Activated CD4-positive, alpha-beta T cell treated with anti-CD3 and anti-CD28 coated beads for 36 hours (primary cell): ENCODE data around the gene NPAS3. TPM values are rescaled to one million over a fixed set of nuclear protein-coding genes. Genes with fewer than 3 reads are reported as not detected.

ENCODE experiments used
- ATAC-seq: fragments of 200-7000 bp; cut with Tn5 transposase; one replicate; pipeline ENCODE4 v1.10.0; 2021; ENCODE audit warnings: mild to moderate bottlenecking, moderate library complexity
- CTCF ChIA-PET: fragments of 350-600 bp; sonication (Branson Sonifier 250); formaldehyde crosslinking; loops from one replicate; lab custom pipeline; 2021; ENCODE audit warnings: antibody characterized with exemption; lab: Charles Lee
- POLR2A ChIA-PET: fragments of 350-600 bp; sonication (Branson Sonifier 250); formaldehyde crosslinking; loops from one replicate; lab custom pipeline; 2021; ENCODE audit warnings: antibody characterized with exemption, inconsistent platforms; lab: Charles Lee
- DNase-seq: peaks from one replicate; pipeline ENCODE4 v3.0.0-alpha.2; 2020
- H3K27ac Mint-ChIP-seq: one replicate; pipeline ENCODE4 v1.8.0; 2021; ENCODE audit warnings: mixed read lengths
- H3K27me3 Mint-ChIP-seq: one replicate; pipeline ENCODE4 v1.8.0; 2021; ENCODE audit warnings: mixed read lengths
- H3K36me3 Mint-ChIP-seq: one replicate; pipeline ENCODE4 v1.8.0; 2021; ENCODE audit warnings: low read depth, mixed read lengths
- H3K4me1 Mint-ChIP-seq: one replicate; pipeline ENCODE4 v1.8.0; 2021; ENCODE audit warnings: mixed read lengths
- H3K4me3 Mint-ChIP-seq: one replicate; pipeline ENCODE4 v1.8.0; 2021; ENCODE audit warnings: mild to moderate bottlenecking, moderate library complexity, mixed read lengths
- H3K9me3 Mint-ChIP-seq: one replicate; pipeline ENCODE4 v1.8.0; 2021; ENCODE audit warnings: low read depth, mixed read lengths
- intact Hi-C, 2 experiments: fragments of 100-400 bp; cut with DNase I in 1 of 2; cut with micrococcal nuclease in 1 of 2; formaldehyde crosslinking; loops; one replicate each; pipeline versions ENCODE4 v1.14.2 to v1.15.1; 2022 to 2024; cut with DNase I, micrococcal nuclease
- total RNA-seq, 2 experiments: library from RNA; stranded (reverse); gene quantifications; one replicate each; pipeline ENCODE4 v1.2.3, GENCODE V29; 2021

Gene NPAS3
- total RNA-seq, 2 experiments from 2014 or later, result not detected

DNA sequence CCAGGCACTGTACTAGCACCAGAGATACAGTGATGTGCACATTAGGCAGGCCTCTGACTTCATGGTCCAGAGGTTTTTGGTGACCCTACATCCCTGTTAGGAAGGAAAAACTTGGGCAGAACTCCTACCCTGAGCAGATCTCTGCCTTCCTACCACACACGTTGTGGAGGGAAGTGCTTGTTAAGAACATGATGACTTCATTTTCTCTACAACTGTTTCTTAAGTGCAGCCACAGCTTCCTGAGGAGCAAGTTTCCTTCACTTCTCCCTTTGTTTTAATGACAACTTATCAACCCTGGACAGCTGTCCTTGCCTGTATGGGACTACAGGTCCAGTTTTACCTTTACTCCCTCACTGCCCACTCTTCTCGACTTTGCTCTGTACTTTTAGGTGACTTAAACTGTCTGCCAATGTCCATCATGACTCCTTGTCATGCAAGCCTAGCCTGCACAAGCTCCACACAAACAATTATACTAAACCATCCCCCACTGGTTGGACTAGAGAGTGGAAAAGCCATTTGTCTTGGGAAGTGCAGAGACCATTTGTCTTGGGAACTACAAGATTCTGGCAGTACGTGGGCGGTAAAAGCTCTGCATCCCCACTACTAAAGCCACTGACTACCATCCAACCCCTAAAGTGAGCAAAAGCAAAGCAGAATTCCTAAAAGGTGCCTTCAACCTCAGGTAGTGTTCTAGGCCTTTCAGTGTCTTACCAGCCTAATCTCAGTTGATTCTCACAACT lies 652.4 kb downstream of the NPAS3 start:
- no peak for ATAC-seq
- H3K27me3 Mint-ChIP-seq, result no peaks in the 10 kb centered on the region

DNA sequence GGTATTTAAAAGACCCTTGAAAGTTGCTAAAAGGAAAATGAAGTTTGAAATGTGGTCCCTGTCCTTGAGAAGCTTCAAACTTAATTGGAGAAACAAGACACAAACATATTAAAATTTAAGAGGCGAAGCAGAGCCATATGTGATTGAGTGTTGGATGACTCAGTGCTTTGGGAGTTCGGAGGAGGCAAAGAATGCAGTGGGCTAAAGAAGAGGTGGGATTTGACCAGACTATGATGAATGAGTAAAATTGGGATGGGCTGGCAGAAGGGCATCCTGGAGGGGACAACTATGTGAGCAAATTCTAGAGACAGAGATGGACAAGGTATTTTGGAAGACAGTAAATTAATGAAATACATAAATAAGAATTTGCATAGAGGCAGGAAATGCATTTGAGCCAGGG lies 653.6 kb downstream of the NPAS3 start:
- Mint-ChIP-seq H3K4me3 (no peak overlapping the region), H3K36me3 (no peaks in the 10 kb centered on the region), H3K27ac (no peak overlapping the region), H3K4me1 (no peaks in the 10 kb centered on the region), H3K27me3 (no peaks in the 10 kb centered on the region), H3K9me3 (no peaks in the 10 kb centered on the region)
- DNase-seq (no peak), ATAC-seq (no peak)
- CTCF ChIA-PET, result no interaction called here
- POLR2A ChIA-PET, result no interaction called here
- intact Hi-C loops, result no loop called here

More for the DNA sequence above, 652.4 kb downstream of the NPAS3 start:
- intact Hi-C loops, result no loop called here
- Mint-ChIP-seq H3K4me1 (no peaks in the 10 kb centered on the region), H3K27ac (no peak overlapping the region), H3K36me3 (no peaks in the 10 kb centered on the region), H3K9me3 (no peaks in the 10 kb centered on the region), H3K4me3 (no peak overlapping the region)
- ChIA-PET CTCF (interaction anchor here (0.8 kb wide), 1 partner anchor 62 kb away, joined by 4 read pairs; no protein-coding TSS in a partner anchor), POLR2A (no interaction called here)
- DNase-seq, result no peak

DNA sequence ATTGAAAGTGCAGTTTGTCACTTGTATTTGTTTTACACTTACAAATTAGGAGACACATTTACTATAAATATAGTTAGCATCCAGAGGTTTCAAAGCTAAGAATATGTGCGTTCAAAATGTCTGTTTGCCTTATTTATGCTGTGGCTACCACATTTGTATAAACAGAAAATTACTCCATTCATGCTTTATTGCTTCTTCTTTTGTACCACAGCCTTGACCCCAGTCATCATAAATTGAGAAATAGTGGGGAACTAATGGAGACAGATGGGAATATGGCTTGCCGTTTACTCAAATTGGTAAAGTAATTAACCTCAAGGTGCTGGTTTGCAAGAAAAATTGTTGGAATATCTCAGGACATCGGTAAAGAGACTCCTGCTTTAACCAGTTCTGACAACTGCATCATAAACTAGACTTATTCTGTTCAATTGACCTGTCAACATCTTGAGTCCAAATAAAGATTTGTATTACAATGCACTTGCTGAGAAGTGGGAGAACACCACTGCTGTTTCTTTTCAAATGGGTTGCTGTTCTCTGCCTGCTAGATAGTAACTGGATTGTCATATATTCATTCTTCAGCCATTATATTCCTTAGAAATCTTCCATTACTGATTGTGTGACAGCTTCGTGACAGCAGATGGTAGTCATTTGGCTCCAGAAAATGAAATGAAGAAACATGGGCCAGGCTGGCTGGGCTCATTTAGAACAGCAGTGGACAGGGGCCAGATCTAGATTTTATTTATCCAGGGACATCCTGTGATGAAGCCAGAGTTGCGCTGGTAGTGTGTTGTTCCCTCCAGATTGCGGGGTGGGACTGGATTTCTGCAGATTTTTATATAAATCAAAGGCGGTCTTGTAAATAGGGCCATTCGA lies 657.8 kb downstream of the NPAS3 start:
- no peaks in the 10 kb centered on the region for H3K4me1 Mint-ChIP-seq
- DNase-seq, result no peak

DNA sequence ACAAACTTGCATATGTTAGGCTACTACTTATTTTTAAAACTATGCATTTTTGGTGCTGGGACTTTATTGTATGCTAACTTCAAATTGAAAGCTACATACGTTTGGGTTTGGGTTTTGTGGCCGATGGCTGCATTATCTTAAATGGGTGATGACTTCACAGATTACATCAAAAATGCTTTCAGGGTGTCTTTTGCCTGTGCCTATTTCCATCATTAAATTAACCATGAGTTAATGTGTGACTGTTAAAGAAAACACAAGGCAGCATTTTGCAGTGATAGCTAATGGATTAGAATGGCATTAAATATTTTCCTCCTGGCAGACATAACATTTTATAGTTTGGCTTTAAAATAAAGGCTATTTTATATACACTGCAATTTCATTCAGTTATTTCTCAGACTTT lies 659.9 kb downstream of the NPAS3 start:
- intact Hi-C loops, result no loop called here
- Mint-ChIP-seq H3K9me3 (no peaks in the 10 kb centered on the region), H3K36me3 (no peaks in the 10 kb centered on the region), H3K4me1 (no peaks in the 10 kb centered on the region), H3K4me3 (no peak overlapping the region), H3K27me3 (no peaks in the 10 kb centered on the region), H3K27ac (no peak overlapping the region)
- ATAC-seq (no peak), DNase-seq (no peak)
- CTCF ChIA-PET, result no interaction called here
- POLR2A ChIA-PET, result no interaction called here

More for the DNA sequence above, 657.8 kb downstream of the NPAS3 start:
- intact Hi-C loops, result no loop called here
- H3K36me3 Mint-ChIP-seq, result no peaks in the 10 kb centered on the region
- no peak overlapping the region for H3K4me3 Mint-ChIP-seq
- H3K27me3 Mint-ChIP-seq, result no peaks in the 10 kb centered on the region
- no peak overlapping the region for H3K27ac Mint-ChIP-seq
- ChIA-PET CTCF (no interaction called here), POLR2A (no interaction called here)
- no peaks in the 10 kb centered on the region for H3K9me3 Mint-ChIP-seq
- ATAC-seq, result no peak

DNA sequence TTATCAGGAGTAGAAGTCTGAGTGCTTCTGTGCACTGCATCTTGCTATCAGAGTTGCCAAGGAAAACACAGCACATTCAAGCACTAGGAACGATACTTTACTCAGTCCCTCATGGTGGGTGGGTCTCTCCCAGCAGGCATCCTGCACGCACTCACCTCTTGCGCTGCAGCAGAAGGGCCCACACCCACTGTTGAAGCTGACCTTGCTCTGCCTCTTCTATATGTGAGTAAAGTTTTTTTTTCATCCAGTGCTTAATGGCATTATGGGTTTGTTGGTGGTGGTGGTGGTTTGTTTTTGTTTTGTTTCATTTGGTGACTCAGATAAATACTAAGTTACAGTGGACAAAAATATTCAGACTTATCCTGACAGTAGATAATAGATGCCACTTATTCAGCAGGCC lies 663.7 kb downstream of the NPAS3 start:
- peaks cover 2% of the 10 kb centered on the region for H3K9me3 Mint-ChIP-seq
- ChIA-PET POLR2A (no interaction called here), CTCF (no interaction called here)
- no peaks in the 10 kb centered on the region for H3K4me1 Mint-ChIP-seq
- H3K36me3 Mint-ChIP-seq, result no peaks in the 10 kb centered on the region
- H3K4me3 Mint-ChIP-seq, result no peak overlapping the region
- intact Hi-C loops, result no loop called here
- no peak overlapping the region for H3K27ac Mint-ChIP-seq
- no peaks in the 10 kb centered on the region for H3K27me3 Mint-ChIP-seq
- ATAC-seq (no peak), DNase-seq (no peak)

DNA sequence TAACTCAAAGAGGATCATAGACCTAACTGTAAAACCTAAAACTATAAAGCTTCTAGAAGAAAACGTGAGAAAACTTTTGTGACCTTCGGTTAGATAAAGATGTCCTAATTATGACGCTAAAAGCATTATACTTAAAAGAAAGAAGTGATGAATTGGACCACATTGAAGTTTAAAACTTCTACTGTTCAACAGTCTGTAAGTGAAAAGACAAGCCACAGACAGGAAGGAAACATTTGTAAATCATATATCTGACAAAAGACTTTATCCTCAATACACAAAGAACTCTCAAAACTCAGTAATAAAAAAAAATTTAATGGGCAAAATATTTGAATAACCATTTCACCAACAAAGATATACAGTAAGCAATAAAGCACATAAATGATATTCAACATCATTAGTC lies 667.9 kb downstream of the NPAS3 start:
- Mint-ChIP-seq H3K9me3 (peaks cover 2% of the 10 kb centered on the region), H3K27me3 (no peaks in the 10 kb centered on the region), H3K27ac (no peak overlapping the region), H3K4me3 (no peak overlapping the region), H3K36me3 (no peaks in the 10 kb centered on the region), H3K4me1 (no peaks in the 10 kb centered on the region)
- CTCF ChIA-PET, result no interaction called here
- no peak for ATAC-seq
- intact Hi-C loops, result no loop called here
- DNase-seq, result no peak
- POLR2A ChIA-PET, result no interaction called here

DNA sequence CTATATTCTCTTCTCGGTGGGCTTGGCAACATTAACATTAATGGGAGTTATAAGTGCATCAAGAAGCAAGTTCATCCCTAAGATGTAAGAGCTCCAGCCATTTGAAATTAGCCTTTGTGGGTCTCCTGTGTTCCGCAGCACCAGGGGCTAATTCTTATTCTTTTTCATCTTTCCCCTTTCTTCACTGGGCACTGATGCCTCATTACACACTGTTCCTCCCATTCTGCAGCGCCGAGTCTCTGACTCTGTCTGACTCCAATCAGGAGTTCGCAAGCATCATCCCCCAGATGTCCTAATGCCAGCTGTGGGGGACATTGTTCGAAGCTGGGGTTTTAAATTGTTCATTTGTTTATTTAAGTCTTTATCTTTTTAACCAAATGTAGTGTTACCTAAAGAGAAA lies 670.9 kb downstream of the NPAS3 start:
- POLR2A ChIA-PET, result no interaction called here
- H3K4me3 Mint-ChIP-seq, result no peak overlapping the region
- CTCF ChIA-PET, result no interaction called here
- H3K36me3 Mint-ChIP-seq, result no peaks in the 10 kb centered on the region
- peaks cover 2% of the 10 kb centered on the region for H3K9me3 Mint-ChIP-seq
- DNase-seq, result no peak
- no peaks in the 10 kb centered on the region for H3K4me1 Mint-ChIP-seq
- intact Hi-C loops, result no loop called here
- H3K27me3 Mint-ChIP-seq, result no peaks in the 10 kb centered on the region
- no peak overlapping the region for H3K27ac Mint-ChIP-seq
- ATAC-seq, result no peak

DNA sequence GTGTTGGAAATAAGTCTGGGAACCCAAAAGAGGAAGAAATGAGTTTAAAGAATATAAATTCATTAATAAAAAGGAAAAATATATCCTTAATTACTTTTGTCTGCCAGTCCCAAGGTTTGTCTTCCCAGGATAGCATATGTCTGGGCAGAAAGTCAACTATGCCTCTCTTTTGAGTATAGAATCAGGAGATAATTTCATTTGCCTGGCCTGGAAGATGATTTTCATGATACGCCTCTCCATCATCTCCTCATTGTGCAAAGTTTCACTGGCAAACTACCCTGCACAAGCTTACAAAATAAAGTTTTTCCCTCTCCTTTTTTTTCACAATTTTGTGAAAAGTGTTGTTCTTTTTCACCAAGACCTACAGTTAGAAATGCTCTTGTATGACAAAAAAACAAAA lies 671.4 kb downstream of the NPAS3 start:
- Mint-ChIP-seq H3K36me3 (no peaks in the 10 kb centered on the region), H3K4me3 (no peak overlapping the region), H3K27me3 (no peaks in the 10 kb centered on the region), H3K27ac (no peak overlapping the region), H3K9me3 (peaks cover 2% of the 10 kb centered on the region), H3K4me1 (no peaks in the 10 kb centered on the region)
- ChIA-PET POLR2A (no interaction called here), CTCF (no interaction called here)
- ATAC-seq (no peak), DNase-seq (no peak)
- intact Hi-C loops, result no loop called here

DNA sequence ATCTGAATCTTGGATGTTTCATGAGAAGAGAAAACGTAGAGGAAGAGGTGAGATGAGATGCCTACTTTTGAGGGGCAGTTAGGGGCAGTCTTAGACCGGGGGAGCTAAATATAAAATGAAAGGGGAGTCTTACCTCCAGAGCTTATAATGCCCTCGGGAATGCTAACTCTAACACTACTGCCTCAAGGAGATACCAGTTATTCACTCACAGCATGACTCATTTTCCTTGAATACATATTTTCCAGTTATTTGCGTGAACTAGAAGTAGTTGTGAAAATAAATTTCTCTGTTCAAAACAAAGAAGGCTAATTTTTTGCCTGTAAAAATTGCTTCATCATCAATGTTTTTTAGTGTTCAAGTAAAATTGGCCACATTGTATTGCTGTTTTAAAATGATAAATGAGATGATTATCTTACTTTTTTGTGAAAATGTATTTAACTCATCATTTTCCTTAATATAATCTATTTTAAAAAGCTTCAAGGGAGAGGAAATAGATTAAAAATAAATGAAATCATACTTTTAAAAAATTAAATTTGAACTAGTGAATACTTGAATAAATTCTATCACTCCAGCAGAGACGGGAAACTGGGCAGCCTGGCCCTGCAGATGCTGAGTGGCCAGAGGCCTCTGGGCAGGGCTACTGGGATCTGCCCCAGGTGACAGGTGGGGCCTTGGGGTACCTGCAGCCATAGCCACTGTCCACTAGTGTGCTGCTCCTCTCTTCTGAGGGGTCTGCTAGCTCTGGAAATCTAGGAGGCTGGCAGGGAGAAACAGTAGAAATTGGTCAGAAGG lies 672.9 kb downstream of the NPAS3 start:
- Mint-ChIP-seq H3K4me3 (no peak overlapping the region), H3K4me1 (no peaks in the 10 kb centered on the region), H3K27ac (no peak overlapping the region), H3K27me3 (no peaks in the 10 kb centered on the region), H3K9me3 (peaks cover under 1% of the 10 kb centered on the region), H3K36me3 (no peaks in the 10 kb centered on the region)
- no peak for ATAC-seq
- CTCF ChIA-PET, result interaction anchor here (0.7 kb wide), 1 partner anchor 660 kb away, joined by 3 read pairs; no protein-coding TSS in a partner anchor
- no peak for DNase-seq
- POLR2A ChIA-PET, result no interaction called here
- intact Hi-C loops, result no loop called here

DNA sequence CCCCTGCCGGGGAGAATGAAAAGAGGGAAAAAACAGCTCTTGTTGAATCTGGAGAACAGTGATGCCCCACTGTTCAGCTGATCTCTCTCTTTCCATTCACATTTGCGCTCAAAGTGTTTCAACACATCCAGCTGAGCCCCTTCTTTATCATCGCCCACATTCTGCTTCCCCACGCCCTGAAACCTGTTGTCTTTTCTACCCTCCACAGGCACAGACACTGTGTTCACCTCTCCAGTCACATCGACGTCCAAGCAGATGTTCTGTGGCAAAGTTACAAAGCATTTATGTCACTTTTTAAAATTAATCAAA lies 673.5 kb downstream of the NPAS3 start:
- H3K27ac Mint-ChIP-seq, result no peak overlapping the region
- no peaks in the 10 kb centered on the region for H3K27me3 Mint-ChIP-seq
- intact Hi-C loops, result no loop called here
- no peak overlapping the region for H3K4me3 Mint-ChIP-seq
- ATAC-seq, result no peak
- no peaks in the 10 kb centered on the region for H3K36me3 Mint-ChIP-seq
- H3K4me1 Mint-ChIP-seq, result no peaks in the 10 kb centered on the region
- ChIA-PET POLR2A (no interaction called here), CTCF (no interaction called here)
- DNase-seq, result no peak
- no peaks in the 10 kb centered on the region for H3K9me3 Mint-ChIP-seq

DNA sequence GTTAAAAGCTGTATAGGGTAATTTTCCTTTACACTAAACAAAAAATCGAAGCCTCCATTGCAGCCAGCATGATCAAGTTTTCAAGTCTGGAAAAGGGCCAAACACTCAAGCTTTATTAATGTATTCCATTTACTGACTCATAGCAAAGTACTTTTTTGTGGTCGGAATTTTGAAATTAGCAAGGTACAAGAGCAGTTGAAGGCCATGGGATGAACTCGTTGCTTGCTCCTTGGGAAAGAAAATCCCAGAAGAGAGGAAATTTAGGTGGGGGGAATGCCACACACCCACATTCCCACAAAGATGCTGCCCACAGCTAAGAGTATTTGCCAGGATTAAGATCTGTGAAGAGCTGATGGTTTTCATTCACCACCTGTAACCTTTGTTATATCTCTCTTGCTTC lies 678.5 kb downstream of the NPAS3 start:
- CTCF ChIA-PET, result no interaction called here
- no peak for ATAC-seq

More for the DNA sequence above, 678.5 kb downstream of the NPAS3 start:
- no peaks in the 10 kb centered on the region for H3K27me3 Mint-ChIP-seq
- DNase-seq, result no peak
- H3K4me1 Mint-ChIP-seq, result no peaks in the 10 kb centered on the region
- intact Hi-C loops, result no loop called here
- POLR2A ChIA-PET, result no interaction called here
- H3K27ac Mint-ChIP-seq, result no peak overlapping the region
- no peaks in the 10 kb centered on the region for H3K9me3 Mint-ChIP-seq
- H3K36me3 Mint-ChIP-seq, result no peaks in the 10 kb centered on the region
- H3K4me3 Mint-ChIP-seq, result no peak overlapping the region
